ENCODE results near the gene BID.

Gene BID

GRCh38 chr22:17804331-17805080 is 30.2 kb upstream of the BID start:
- no peak for DNase-seq
- in situ Hi-C loops (cut with MboI; ENCODE audit: low pct_unique_long_range_greater_than_20kb, low sequenced_read_pairs), result no loop called here

- no peak for DNase-seq
- in situ Hi-C loops (cut with MboI; ENCODE audit: low pct_unique_long_range_greater_than_20kb, low sequenced_read_pairs), result no loop called here
Measured at GRCh38 chr22:17803609-17804270, 29.5 kb upstream of the BID start.

GRCh38 chr22:17802822-17803221 is 28.6 kb upstream of the BID start:
- no peak for DNase-seq
- in situ Hi-C loops (cut with MboI; ENCODE audit: low pct_unique_long_range_greater_than_20kb, low sequenced_read_pairs), result no loop called here

GRCh38 chr22:17802411-17802810 is 28.1 kb upstream of the BID start:
- in situ Hi-C loops (cut with MboI; ENCODE audit: low pct_unique_long_range_greater_than_20kb, low sequenced_read_pairs), result no loop called here

GRCh38 chr22:17797721-17798559 is 23.7 kb upstream of the BID start:
- in situ Hi-C loops (cut with MboI; ENCODE audit: low pct_unique_long_range_greater_than_20kb, low sequenced_read_pairs), result no loop called here
- DNase-seq, result peak; percentile 74

More at GRCh38 chr22:17802411-17802810, 28.1 kb upstream of the BID start:
- DNase-seq, result no peak

GRCh38 chr22:17796695-17797094 is 22.4 kb upstream of the BID start:
- in situ Hi-C loops (cut with MboI; ENCODE audit: low pct_unique_long_range_greater_than_20kb, low sequenced_read_pairs), result no loop called here
- no peak for DNase-seq

GRCh38 chr22:17795661-17796548 is 21.6 kb upstream of the BID start:
- in situ Hi-C loops (cut with MboI; ENCODE audit: low pct_unique_long_range_greater_than_20kb, low sequenced_read_pairs), result no loop called here
- DNase-seq, result no peak

- DNase-seq, result no peak
- in situ Hi-C loops (cut with MboI; ENCODE audit: low pct_unique_long_range_greater_than_20kb, low sequenced_read_pairs), result no loop called here
Measured at GRCh38 chr22:17794726-17795542, 20.7 kb upstream of the BID start.

- DNase-seq, result no peak
- in situ Hi-C loops (cut with MboI; ENCODE audit: low pct_unique_long_range_greater_than_20kb, low sequenced_read_pairs), result no loop called here
Measured at GRCh38 chr22:17792854-17793434, 18.7 kb upstream of the BID start.

- in situ Hi-C loops (cut with MboI; ENCODE audit: low pct_unique_long_range_greater_than_20kb, low sequenced_read_pairs), result no loop called here
- DNase-seq, result no peak
Measured at GRCh38 chr22:17792299-17792698, 18.0 kb upstream of the BID start.

GRCh38 chr22:17791196-17791595 is 16.9 kb upstream of the BID start:
- DNase-seq, result no peak
- in situ Hi-C loops (cut with MboI; ENCODE audit: low pct_unique_long_range_greater_than_20kb, low sequenced_read_pairs), result no loop called here

GRCh38 chr22:17789379-17790200 is 15.3 kb upstream of the BID start:
- no peak for DNase-seq
- in situ Hi-C loops (cut with MboI; ENCODE audit: low pct_unique_long_range_greater_than_20kb, low sequenced_read_pairs), result no loop called here

- in situ Hi-C loops (cut with MboI; ENCODE audit: low pct_unique_long_range_greater_than_20kb, low sequenced_read_pairs), result no loop called here
- DNase-seq, result no peak
Measured at GRCh38 chr22:17788528-17789378, 14.5 kb upstream of the BID start.

- in situ Hi-C loops (cut with MboI; ENCODE audit: low pct_unique_long_range_greater_than_20kb, low sequenced_read_pairs), result no loop called here
- no peak for DNase-seq
Measured at GRCh38 chr22:17787716-17788330, 13.6 kb upstream of the BID start.

GRCh38 chr22:17787241-17787640 is 13.0 kb upstream of the BID start:
- in situ Hi-C loops (cut with MboI; ENCODE audit: low pct_unique_long_range_greater_than_20kb, low sequenced_read_pairs), result no loop called here
- DNase-seq, result no peak
